ENCODE data around the gene TPCN1. TPM values are rescaled to one million over a fixed set of nuclear protein-coding genes. Genes with fewer than 3 reads are reported as not detected.

The TPCN1 gene
- total RNA-seq, 1 experiment from 2014 or later = 13.5 TPM

- Histone ChIP-seq H3K4me1 (ENCODE audit: insufficient read depth, low read length) (no peaks in the 10 kb centered on the region), H2BK120ac (ENCODE audit: low read depth, low read length, poor library complexity, severe bottlenecking) (no peak overlapping the region), H2BK12ac (ENCODE audit: insufficient read length, low read depth, low read length) (no peak overlapping the region), H4K8ac (replicated peaks; ENCODE audit: insufficient read length, low read depth, low read length) (no peak overlapping the region), H2BK20ac (ENCODE audit: low read depth, low read length, poor library complexity, severe bottlenecking) (no peak overlapping the region), H3K79me1 (ENCODE audit: insufficient read depth, low read depth, low read length, poor library complexity, severe bottlenecking) (no peaks in the 10 kb centered on the region), H2BK5ac (ENCODE audit: insufficient read length, low read length) (no peak overlapping the region), H4K91ac (ENCODE audit: insufficient read length, low read depth, low read length) (no peak overlapping the region), H4K5ac (ENCODE audit: insufficient read length, low read depth, low read length) (no peak overlapping the region), H3K23me2 (ENCODE audit: insufficient read length, low read depth, low read length, poor library complexity, severe bottlenecking) (no peaks in the 10 kb centered on the region), H2BK15ac (ENCODE audit: low read depth, low read length) (no peak overlapping the region), H3K4me2 (ENCODE audit: insufficient read depth, insufficient read length, low read length) (no peak overlapping the region), H3K56ac (ENCODE audit: insufficient read length, low read depth, low read length) (no peak overlapping the region), H3K18ac (ENCODE audit: insufficient read length, low read depth, low read length) (no peak overlapping the region), H3K23ac (ENCODE audit: insufficient read length, low read depth, low read length) (no peak overlapping the region), H3K27me3 (ENCODE audit: insufficient read depth, low read length) (no peaks in the 10 kb centered on the region), H3K4ac (ENCODE audit: low read depth, low read length) (no peak overlapping the region), H3K9me3 (ENCODE audit: control insufficient read depth, low read depth, low read length) (no peaks in the 10 kb centered on the region), H3K14ac (ENCODE audit: insufficient read depth, low read length) (no peak overlapping the region), H3T11ph (ENCODE audit: low read length) (no peak overlapping the region), H3K9ac (ENCODE audit: extremely low read depth, insufficient read length, low read length) (no peak overlapping the region), H2AFZ (ENCODE audit: low read length) (no peak overlapping the region), H2AK5ac (ENCODE audit: insufficient read length, low read length) (no peak overlapping the region), H4K20me1 (ENCODE audit: control insufficient read depth, insufficient read depth, insufficient read length) (peaks cover 2% of the 10 kb centered on the region), H3K27ac (ENCODE audit: insufficient read length, low read depth, low read length) (no peak overlapping the region), H3K79me2 (ENCODE audit: insufficient read depth, low read length) (no peaks in the 10 kb centered on the region)
- H3K27me3 Mint-ChIP-seq (ENCODE audit: low read depth) = no peaks in the 10 kb centered on the region
- H3K4me1 Mint-ChIP-seq = peaks cover 0 to 7% of the 10 kb centered on the region in 2 experiments; a peak in 1 of 4 replicates
- H3K36me3 Mint-ChIP-seq (ENCODE audit: insufficient read depth in 1 of 3, low read depth in 3 of 3) = peaks cover 9 to 25% (median 9%) of the 10 kb centered on the region in 3 experiments; a peak in 5 of 7 replicates
- H3K9me3 Mint-ChIP-seq = no peaks in the 10 kb centered on the region
- WGBS (ENCODE audit: extremely low coverage, insufficient read length, low lambda C conversion rate) = no CpG with 5 or more reads among the region's 19 CpGs
- H3K27ac Mint-ChIP-seq = no peak overlapping the region
- no peak for TF ChIP-seq CTCF (conservative IDR thresholded peaks at IDR 0.05)
- no peak for DNase-seq
- no peak overlapping the region for H3K4me3 Mint-ChIP-seq
Observed at GRCh38 chr12:113287899-113288282, 66.6 kb downstream of the TPCN1 start.

All from H9 (cell line).